Naive thymus-derived CD8-positive, alpha-beta T cell (primary cell): ENCODE data around the gene SYT7. TPM values are rescaled to one million over a fixed set of nuclear protein-coding genes. Genes with fewer than 3 reads are reported as not detected.
A peak's percentile ranks its signal among the peaks of the same experiment; 100 is the strongest.

Source experiments
- ATAC-seq, 2 donors: fragments of 150-1000 bp; cut with Tn5 transposase in 1 of 2; sonication (Bioruptor Pico), chemical (Tn5 transposase) in 1 of 2; 1 replicate in 1 of 2; 2 replicates in 1 of 2; pipeline ENCODE4 v1.10.0; 2021; ENCODE audit warnings: mild to moderate bottlenecking in 2 of 2, moderate library complexity in 2 of 2
- POLR2A ChIA-PET: fragments of 350-600 bp; sonication (Branson Sonifier 250); formaldehyde crosslinking; loops from one replicate; lab custom pipeline; 2021; ENCODE audit warnings: antibody characterized with exemption; lab: Charles Lee
- DNase-seq, 10 donors: peaks; one replicate each; pipeline versions ENCODE4 v3.0.0 to v3.0.0-alpha.2; 2020 to 2022
- H3K27ac Mint-ChIP-seq, 10 donors: one replicate each; pipeline ENCODE4 v1.8.0; 2020 to 2022; ENCODE audit warnings: mild to moderate bottlenecking in 10 of 10, mixed read lengths in 10 of 10, moderate library complexity in 4 of 10, inconsistent platforms in 1 of 10
- H3K27me3 Mint-ChIP-seq, 5 donors: one replicate each; pipeline ENCODE4 v1.8.0; 2021 to 2022; ENCODE audit warnings: mixed read lengths in 5 of 5
- H3K36me3 Mint-ChIP-seq, 3 donors: one replicate each; pipeline ENCODE4 v1.8.0; 2020 to 2022; ENCODE audit warnings: mixed read lengths in 3 of 3, mild to moderate bottlenecking in 2 of 3, inconsistent platforms in 1 of 3
- H3K4me1 Mint-ChIP-seq, 4 donors: one replicate each; pipeline ENCODE4 v1.8.0; 2021 to 2022; ENCODE audit warnings: mixed read lengths in 4 of 4
- H3K4me3 Mint-ChIP-seq, 10 donors: one replicate each; pipeline ENCODE4 v1.8.0; 2020 to 2022; ENCODE audit warnings: mild to moderate bottlenecking in 10 of 10, mixed read lengths in 10 of 10, moderate library complexity in 6 of 10, inconsistent platforms in 1 of 10
- H3K9me3 Mint-ChIP-seq, 9 donors: one replicate each; pipeline ENCODE4 v1.8.0; 2020 to 2022; ENCODE audit warnings: mixed read lengths in 9 of 9, mild to moderate bottlenecking in 3 of 9, inconsistent platforms in 1 of 9, moderate library complexity in 1 of 9
- polyA plus RNA-seq, 3 donors: library from polyadenylated mRNA; unstranded; fragments of 300-500 nt; fragmentation: Illumina TruSeq; gene quantifications; one replicate each; pipeline ENCODE4 v1.2.3, GENCODE V29; 2021
- total RNA-seq, 8 experiments: library from RNA in 2 of 8; stranded (reverse) in 2 of 8; gene quantifications; one replicate each; pipeline ENCODE4 v1.2.3 and lab custom pipeline; 2021 to 2026

SYT7 gene
- total and polyA plus RNA-seq, 5 experiments from 2014 or later = 0.06 TPM; not detected in 4

DNA sequence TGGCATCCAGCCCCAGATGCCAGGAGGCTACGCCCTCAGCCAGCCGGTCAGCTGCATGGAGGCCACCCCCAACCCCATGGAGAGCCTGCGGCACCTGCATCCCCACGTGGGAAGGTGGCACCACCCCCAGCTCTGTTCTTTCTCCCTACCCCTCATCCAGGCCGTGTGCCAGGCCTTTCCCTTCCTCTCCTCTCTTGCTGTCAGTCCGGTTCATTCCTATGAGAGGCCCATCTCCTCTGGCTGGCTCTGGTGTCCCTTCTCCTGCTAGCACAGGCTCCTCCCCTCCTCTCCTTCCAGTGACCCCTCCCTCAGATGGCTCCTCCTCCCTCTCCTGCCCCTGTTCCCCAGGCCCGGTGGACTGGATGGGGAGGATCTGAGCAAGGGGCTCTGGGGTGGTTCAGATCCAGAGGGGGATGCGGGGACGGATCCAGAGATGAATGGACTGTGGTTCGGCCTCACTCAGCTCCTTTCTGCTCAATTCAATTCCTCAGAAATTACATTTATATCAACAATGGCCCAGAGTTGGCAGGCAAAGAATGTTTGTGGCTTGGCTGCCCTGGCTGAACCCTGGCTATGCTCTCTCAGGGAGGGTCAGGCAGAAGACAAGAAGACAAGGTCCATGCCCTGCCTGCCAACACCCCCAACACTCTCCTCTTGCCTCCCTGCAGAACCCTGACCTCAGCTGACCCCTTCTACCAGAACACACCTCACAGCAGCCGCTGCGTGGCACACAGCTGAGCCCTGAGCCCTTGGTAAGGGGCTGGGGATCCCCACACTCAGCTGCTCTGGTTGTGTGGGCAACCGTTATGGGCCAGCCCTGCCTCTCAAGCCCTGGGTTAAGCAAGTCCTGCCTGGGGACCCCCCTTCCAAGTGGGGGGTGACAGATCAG lies 90.8 kb downstream of the SYT7 start:
- no peak for ATAC-seq
- Mint-ChIP-seq H3K36me3 (peaks cover 0 to 8% (median 2%) of the 10 kb centered on the region in 3 donors), H3K27me3 (peaks cover 0 to 2% (median 0%) of the 10 kb centered on the region in 5 donors), H3K4me3 (no peak overlapping the region), H3K4me1 (peaks cover 0 to 2% (median 0%) of the 10 kb centered on the region in 4 donors), H3K27ac (no peak overlapping the region), H3K9me3 (no peaks in the 10 kb centered on the region)
- POLR2A ChIA-PET = no interaction called here
- DNase-seq = no peak

DNA sequence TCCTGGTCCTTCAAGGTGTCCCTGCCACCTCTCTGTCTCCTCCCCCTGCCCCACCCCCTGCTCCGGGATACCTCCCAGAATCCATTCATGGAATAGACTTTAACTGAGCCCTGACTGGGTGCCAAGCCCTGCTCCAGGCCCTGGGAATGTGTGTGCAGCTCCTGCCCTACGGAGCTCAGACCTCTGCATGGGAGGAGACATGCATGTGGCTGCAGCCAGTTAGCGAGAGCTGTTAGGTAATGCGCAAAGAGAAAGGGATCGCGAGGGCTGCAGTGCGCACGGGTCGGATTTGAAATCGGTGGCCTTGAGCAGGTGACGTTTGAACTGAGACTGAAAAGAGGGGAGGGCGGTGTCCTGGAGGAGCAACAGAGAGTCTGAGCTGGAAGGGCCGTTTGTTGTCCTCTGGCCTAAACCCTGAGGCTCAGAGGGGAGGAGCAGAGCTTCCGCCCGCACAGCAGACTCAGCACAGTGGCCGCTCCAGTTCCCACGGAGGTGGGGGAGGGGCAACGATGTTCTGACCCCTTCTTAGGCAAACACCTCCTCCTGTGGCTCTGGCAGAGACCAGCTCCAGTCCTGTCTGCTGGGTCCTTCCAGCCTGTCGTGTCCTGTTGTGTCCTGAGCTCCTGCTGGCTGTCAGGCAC lies 92.1 kb downstream of the SYT7 start:
- no peaks in the 10 kb centered on the region for H3K9me3 Mint-ChIP-seq
- peaks cover 0 to 2% (median 0%) of the 10 kb centered on the region in 4 donors for H3K4me1 Mint-ChIP-seq
- no peak overlapping the region for H3K4me3 Mint-ChIP-seq
- peaks cover 0 to 8% (median 4%) of the 10 kb centered on the region in 3 donors for H3K36me3 Mint-ChIP-seq
- POLR2A ChIA-PET = no interaction called here
- peak overlapping the region in 1 of 10 donors; percentile 33 for H3K27ac Mint-ChIP-seq
- ATAC-seq (no peak), DNase-seq (no peak)
- peaks cover 0 to 2% (median under 1%) of the 10 kb centered on the region in 5 donors for H3K27me3 Mint-ChIP-seq

DNA sequence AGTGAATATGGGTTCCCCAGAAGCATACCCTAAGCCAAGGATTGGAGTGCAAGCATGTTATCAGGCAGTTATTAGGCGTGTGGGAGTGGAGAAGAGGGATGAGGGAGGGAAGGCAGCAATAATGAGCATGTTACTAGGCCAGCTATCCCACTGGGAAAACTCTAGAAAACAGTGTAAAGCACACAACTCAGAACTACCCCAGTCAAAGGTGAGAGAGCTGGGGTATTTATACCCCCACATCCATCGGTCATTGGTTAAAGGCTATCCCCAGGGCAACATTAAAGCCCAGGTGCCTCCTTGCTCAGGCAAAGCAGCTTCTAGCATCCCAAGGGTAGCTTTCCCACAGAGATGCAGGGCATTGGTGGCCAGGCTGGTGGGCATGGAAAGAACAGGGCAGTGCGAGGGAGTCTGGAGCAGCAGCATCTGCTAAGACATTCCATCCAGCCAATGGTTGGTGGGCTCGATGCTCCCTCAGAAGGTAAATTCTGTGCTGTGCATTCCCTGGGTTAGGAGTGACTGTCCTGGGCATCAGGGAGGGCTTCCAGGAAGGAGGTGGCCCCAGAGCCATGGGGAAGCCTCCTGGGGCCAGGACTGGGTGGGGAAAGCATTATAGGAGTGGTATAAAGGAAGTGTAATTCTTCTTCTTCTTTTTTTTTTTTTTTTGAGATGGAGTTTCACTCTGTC lies 93.4 kb downstream of the SYT7 start:
- no peak for ATAC-seq
- DNase-seq = no peak
- H3K36me3 Mint-ChIP-seq = peaks cover 0 to 8% (median 4%) of the 10 kb centered on the region in 3 donors
- peaks cover 2 to 11% (median 4%) of the 10 kb centered on the region in 5 donors for H3K27me3 Mint-ChIP-seq
- H3K4me3 Mint-ChIP-seq = no peak overlapping the region
- peak overlapping the region in 1 of 10 donors; percentile 39 for H3K27ac Mint-ChIP-seq
- POLR2A ChIA-PET = no interaction called here
- peaks cover 0 to 2% (median 0%) of the 10 kb centered on the region in 4 donors for H3K4me1 Mint-ChIP-seq
- no peaks in the 10 kb centered on the region for H3K9me3 Mint-ChIP-seq

DNA sequence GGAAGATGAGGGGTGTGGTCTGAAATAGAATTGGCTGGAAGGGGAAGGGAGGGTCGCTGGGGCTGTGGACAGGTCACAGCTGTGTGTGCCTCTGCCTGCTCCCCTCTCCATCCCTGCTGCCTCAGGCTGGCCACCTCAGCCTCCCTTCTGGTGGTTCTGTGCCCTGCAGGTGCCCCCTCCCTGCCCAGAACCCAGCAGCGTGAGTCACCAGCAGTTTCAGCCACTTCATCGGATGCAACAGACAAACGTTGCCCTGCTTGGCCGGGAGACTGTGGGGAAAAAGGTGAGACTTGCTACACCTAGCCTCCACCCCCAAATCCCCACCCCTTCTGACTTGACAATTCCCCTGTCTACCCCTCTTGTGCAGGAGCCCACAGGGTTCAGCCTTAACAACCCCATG lies 94.1 kb downstream of the SYT7 start:
- H3K36me3 Mint-ChIP-seq = peaks cover 0 to 8% (median 4%) of the 10 kb centered on the region in 3 donors
- ATAC-seq = no peak
- POLR2A ChIA-PET = no interaction called here

DNA sequence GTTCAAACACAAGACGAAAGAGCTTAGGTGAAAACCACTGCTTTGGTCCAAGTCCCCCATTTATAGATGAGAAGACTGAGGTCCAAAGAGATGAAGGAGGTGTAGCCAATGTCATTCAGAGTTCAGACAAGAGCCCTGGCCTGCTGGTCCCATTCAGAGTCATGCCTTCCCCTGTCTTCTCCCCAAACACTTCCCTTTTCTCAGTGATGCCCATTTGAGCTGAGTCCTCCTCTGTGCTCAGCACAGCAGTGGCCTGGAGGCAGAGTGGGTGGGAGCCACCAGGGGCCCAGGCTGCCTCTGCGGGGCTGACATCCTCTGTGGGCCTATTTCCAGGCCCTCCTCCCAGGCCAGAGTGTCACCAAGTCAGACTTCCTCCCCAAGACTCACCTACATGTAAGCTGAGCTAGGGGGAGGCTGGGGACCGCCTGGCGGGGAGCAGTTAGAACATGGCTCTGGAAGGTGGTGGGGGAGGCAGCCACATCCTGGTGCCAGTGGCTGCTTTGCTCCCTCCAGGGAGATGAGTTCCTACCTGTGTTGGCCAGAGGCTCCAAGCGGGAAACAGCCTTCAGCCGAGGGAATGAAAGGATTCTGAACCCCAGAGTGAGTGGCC lies 94.8 kb downstream of the SYT7 start:
- H3K4me1 Mint-ChIP-seq = peaks cover 0 to 3% (median under 1%) of the 10 kb centered on the region in 4 donors
- H3K27me3 Mint-ChIP-seq = peaks cover 0 to 13% (median 4%) of the 10 kb centered on the region in 5 donors
- POLR2A ChIA-PET = no interaction called here
- H3K4me3 Mint-ChIP-seq = no peak overlapping the region
- no peak for ATAC-seq
- H3K27ac Mint-ChIP-seq = no peak overlapping the region
- no peak for DNase-seq
- H3K36me3 Mint-ChIP-seq = peaks cover 0 to 8% (median 4%) of the 10 kb centered on the region in 3 donors
- no peaks in the 10 kb centered on the region for H3K9me3 Mint-ChIP-seq

More for the DNA sequence above, 94.1 kb downstream of the SYT7 start:
- H3K27ac Mint-ChIP-seq = no peak overlapping the region
- H3K4me1 Mint-ChIP-seq = no peaks in the 10 kb centered on the region
- H3K27me3 Mint-ChIP-seq = peaks cover 0 to 12% (median 4%) of the 10 kb centered on the region in 5 donors
- no peak overlapping the region for H3K4me3 Mint-ChIP-seq
- no peak for DNase-seq
- H3K9me3 Mint-ChIP-seq = no peaks in the 10 kb centered on the region

DNA sequence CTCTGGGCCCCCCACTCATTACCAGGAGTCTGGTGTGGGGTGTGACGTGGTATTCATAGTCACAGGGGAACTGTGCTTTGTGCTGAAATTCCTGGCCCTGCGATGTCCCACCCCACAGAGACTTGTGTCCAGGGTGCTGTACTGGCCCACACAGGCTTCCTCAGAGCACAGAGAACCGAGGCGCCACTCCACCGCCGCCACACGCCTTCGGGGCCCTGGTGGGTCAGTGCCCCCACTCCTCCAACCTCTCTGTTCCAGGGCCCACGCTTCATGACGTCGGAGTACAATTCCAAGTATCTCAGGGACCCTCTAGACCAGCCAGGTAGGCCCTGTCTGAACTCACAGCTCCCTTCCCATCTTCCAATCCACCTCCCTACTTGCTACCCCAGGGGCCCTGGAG lies 95.8 kb downstream of the SYT7 start:
- Mint-ChIP-seq H3K4me1 (peaks cover 0 to 6% (median 2%) of the 10 kb centered on the region in 4 donors), H3K27ac (peak overlapping the region in 1 of 10 donors; percentile 61), H3K27me3 (peaks cover 0 to 13% (median 4%) of the 10 kb centered on the region in 5 donors), H3K9me3 (no peaks in the 10 kb centered on the region), H3K4me3 (no peak overlapping the region), H3K36me3 (peaks cover 0 to 8% (median 4%) of the 10 kb centered on the region in 3 donors)
- DNase-seq (no peak), ATAC-seq (no peak)
- POLR2A ChIA-PET = no interaction called here

DNA sequence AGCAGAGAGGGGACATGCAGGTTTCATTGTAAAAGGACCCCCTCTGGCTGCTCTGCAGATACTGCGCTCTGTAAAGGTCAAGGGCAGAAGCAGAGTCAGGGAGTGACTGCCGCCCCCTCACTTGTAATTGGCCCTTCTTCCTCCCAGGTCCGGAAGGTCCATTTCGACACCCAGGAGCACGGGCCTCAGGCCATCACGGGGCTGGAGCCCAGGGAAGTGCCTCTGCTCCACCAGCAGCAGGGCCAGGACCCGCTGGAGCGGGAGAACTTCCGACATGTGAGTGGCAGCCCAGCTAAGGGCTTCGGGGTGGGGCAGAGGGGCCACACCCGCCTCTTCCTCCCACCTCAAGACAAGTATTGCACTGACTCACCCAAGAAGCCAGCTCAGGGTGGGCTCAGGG lies 96.3 kb downstream of the SYT7 start:
- H3K4me3 Mint-ChIP-seq = no peak overlapping the region
- H3K27ac Mint-ChIP-seq = no peak overlapping the region
- peaks cover 0 to 8% (median 4%) of the 10 kb centered on the region in 3 donors for H3K36me3 Mint-ChIP-seq
- POLR2A ChIA-PET = no interaction called here
- H3K27me3 Mint-ChIP-seq = peaks cover 0 to 13% (median 4%) of the 10 kb centered on the region in 5 donors
- DNase-seq = no peak
- H3K4me1 Mint-ChIP-seq = peaks cover 0 to 6% (median 2%) of the 10 kb centered on the region in 4 donors
- no peak for ATAC-seq
- H3K9me3 Mint-ChIP-seq = no peaks in the 10 kb centered on the region

DNA sequence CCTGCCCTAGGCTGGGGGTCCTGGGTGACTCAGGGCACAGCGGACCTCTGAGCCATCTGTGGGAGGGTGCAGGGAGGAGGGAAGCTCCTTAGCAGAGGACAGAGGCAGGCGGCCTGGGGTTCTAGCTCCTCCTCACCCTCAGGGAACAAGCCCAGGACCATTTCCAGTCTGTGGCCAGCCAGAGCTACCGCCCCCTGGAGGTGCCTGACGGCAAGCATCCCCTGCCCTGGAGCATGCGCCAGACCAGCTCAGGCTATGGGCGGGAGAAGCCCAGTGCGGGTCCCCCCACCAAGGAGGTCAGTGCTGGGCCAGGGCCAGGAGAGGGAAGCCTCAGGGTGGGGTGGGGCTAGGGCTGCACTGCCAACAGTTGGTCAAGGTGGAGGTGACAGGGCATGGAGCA lies 98.4 kb downstream of the SYT7 start:
- ATAC-seq = no peak

DNA sequence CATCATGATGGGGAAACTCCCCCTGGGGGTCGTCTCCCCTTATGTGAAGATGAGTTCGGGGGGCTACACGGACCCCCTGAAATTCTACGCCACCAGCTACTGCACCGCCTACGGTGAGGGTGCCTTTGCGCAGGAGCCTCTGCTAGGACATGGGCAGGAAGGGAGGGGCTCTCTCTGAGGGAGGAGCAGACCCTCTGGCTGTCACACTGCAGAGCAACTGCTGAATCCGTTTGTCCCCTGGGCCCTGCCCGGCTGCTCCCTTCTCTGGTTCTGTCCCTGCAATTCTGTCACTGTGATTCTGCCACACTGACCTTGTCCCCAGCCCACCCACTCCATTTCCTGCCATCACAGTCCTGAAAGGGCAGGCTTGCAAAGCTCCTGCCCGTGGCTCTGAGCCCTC lies 99.1 kb downstream of the SYT7 start:
- no peak overlapping the region for H3K27ac Mint-ChIP-seq
- H3K4me3 Mint-ChIP-seq = no peak overlapping the region
- H3K4me1 Mint-ChIP-seq = peaks cover 6 to 13% (median 9%) of the 10 kb centered on the region in 4 donors
- ATAC-seq (no peak), DNase-seq (no peak)
- POLR2A ChIA-PET = interaction anchor here (0.5 kb wide), 1 partner anchor 23 kb away, joined by 3 read pairs; no protein-coding TSS in a partner anchor
- peaks cover 0 to 13% (median 4%) of the 10 kb centered on the region in 5 donors for H3K27me3 Mint-ChIP-seq
- H3K9me3 Mint-ChIP-seq = no peaks in the 10 kb centered on the region
- H3K36me3 Mint-ChIP-seq = peaks cover 0 to 4% (median 0%) of the 10 kb centered on the region in 3 donors

More for the DNA sequence above, 98.4 kb downstream of the SYT7 start:
- DNase-seq = no peak
- peaks cover 0 to 13% (median 4%) of the 10 kb centered on the region in 5 donors for H3K27me3 Mint-ChIP-seq
- POLR2A ChIA-PET = interaction anchor here (0.5 kb wide), 1 partner anchor 24 kb away, joined by 3 read pairs; no protein-coding TSS in a partner anchor
- H3K9me3 Mint-ChIP-seq = no peaks in the 10 kb centered on the region
- H3K4me1 Mint-ChIP-seq = peaks cover 6 to 13% (median 9%) of the 10 kb centered on the region in 4 donors
- H3K27ac Mint-ChIP-seq = no peak overlapping the region
- no peak overlapping the region for H3K4me3 Mint-ChIP-seq
- H3K36me3 Mint-ChIP-seq = peaks cover 0 to 4% (median 4%) of the 10 kb centered on the region in 3 donors

DNA sequence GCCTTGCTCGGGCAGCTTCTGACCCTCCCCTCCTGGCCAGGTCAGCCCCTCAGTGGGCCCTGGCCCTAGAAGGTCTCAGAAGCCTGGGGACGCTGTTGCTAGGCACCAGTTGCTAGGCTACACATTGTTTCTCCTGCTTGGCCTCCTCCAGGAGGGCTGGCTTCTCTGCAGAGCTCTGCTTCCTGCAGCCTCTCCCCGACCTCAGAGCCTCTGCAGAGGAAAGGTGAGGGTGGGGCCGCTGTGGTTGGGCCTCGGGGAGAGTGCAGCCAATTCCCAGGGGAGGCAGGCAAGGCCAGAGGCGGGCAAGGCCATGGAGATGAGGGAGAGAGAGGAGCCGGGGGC lies 99.9 kb downstream of the SYT7 start:
- Mint-ChIP-seq H3K4me3 (no peak overlapping the region), H3K36me3 (peaks cover 0 to 4% (median 0%) of the 10 kb centered on the region in 3 donors), H3K27me3 (peaks cover 0 to 13% (median 4%) of the 10 kb centered on the region in 5 donors), H3K9me3 (no peaks in the 10 kb centered on the region), H3K4me1 (peaks cover 6 to 13% (median 9%) of the 10 kb centered on the region in 4 donors), H3K27ac (peak overlapping the region in 2 of 10 donors; percentile 7 to 9)
- ATAC-seq (no peak), DNase-seq (no peak)
- POLR2A ChIA-PET = no interaction called here

DNA sequence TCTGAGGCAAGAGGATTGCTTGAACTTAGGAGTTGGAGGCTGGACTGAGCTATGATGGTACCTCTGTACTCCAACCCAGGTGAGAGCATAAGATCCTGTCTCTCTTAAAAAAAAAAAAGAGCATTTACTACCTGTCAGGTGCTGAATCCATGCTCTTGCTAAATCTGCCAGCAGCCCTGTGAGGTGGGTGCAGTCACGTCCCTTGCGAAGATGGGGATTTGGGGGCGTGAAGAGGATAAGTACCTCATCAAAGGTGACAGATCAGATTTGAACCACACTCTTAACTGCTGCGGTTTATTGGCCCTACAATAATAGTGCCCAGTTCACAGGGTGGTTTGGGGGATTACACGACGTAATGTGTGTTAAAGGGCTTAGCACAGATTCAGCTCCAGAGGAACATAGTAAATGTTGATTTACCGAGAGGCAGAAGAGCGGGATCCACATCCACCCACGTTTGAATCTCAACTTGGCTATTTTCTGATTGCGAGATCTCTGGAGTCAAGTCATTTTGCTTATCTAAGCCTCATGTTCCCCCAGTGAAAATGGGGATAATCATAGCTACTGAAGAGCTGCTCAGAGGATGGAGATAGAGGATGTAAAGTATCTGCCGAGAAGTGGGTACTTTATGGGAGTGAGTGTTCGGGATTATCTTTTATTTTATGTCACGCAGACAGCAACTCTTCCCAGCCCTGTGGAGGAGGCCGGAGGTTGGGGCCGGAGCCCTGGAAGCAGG lies 100.4 kb downstream of the SYT7 start:
- Mint-ChIP-seq H3K4me1 (peaks cover 6 to 13% (median 9%) of the 10 kb centered on the region in 4 donors), H3K27me3 (peaks cover 0 to 13% (median 4%) of the 10 kb centered on the region in 5 donors), H3K36me3 (peaks cover 0 to 4% (median 0%) of the 10 kb centered on the region in 3 donors), H3K4me3 (no peak overlapping the region), H3K9me3 (no peaks in the 10 kb centered on the region), H3K27ac (no peak overlapping the region)
- ATAC-seq (no peak), DNase-seq (no peak)
- POLR2A ChIA-PET = no interaction called here
